Measurements from ENCODE around the gene PSMG4. TPM values are rescaled to one million over a fixed set of nuclear protein-coding genes. Genes with fewer than 3 reads are reported as not detected.

PSMG4 gene
- total RNA-seq, 1 donor from 2014 or later = 23.9 TPM

GRCh38 chr6:3263096-3263495 is 4.3 kb downstream of the PSMG4 start:
- intact Hi-C loops (cut with DNase I) = no loop called here
- TF ChIP-seq CTCF (IDR thresholded peaks at IDR 0.05) = no peak

GRCh38 chr6:3264356-3264755 is 5.6 kb downstream of the PSMG4 start:
- TF ChIP-seq CTCF (IDR thresholded peaks at IDR 0.05) = no peak
- Histone ChIP-seq H3K27ac (no peak overlapping the region), H3K9me3 (no peaks in the 10 kb centered on the region), H3K36me3 (peaks cover 12 to 26% of the 10 kb centered on the region in 2 donors), H3K4me3 (no peak overlapping the region), H3K4me1 (peaks cover 3 to 12% of the 10 kb centered on the region in 2 donors), H3K27me3 (no peaks in the 10 kb centered on the region)
- intact Hi-C loops (cut with DNase I) = no loop called here
- no peak for DNase-seq (ENCODE audit: low spot score in 2 of 2)

More at GRCh38 chr6:3263096-3263495, 4.3 kb downstream of the PSMG4 start:
- no peak for DNase-seq (ENCODE audit: low spot score in 2 of 2)
- no peaks in the 10 kb centered on the region for H3K9me3 ChIP-seq
- H3K27me3 ChIP-seq = no peaks in the 10 kb centered on the region
- no peak overlapping the region for H3K27ac ChIP-seq
- no peak overlapping the region for H3K4me3 ChIP-seq
- H3K36me3 ChIP-seq = peaks cover 12 to 19% of the 10 kb centered on the region in 2 donors
- H3K4me1 ChIP-seq = peaks cover 3 to 15% of the 10 kb centered on the region in 2 donors

- no peak overlapping the region for H3K4me3 ChIP-seq
- no peak overlapping the region for H3K27ac ChIP-seq
- H3K9me3 ChIP-seq = no peaks in the 10 kb centered on the region
- TF ChIP-seq CTCF (IDR thresholded peaks at IDR 0.05) = no peak
- intact Hi-C loops (cut with DNase I) = no loop called here
- peaks cover 19 to 38% of the 10 kb centered on the region in 2 donors for H3K36me3 ChIP-seq
- DNase-seq (ENCODE audit: low spot score in 2 of 2) = no peak
- peaks cover 3 to 6% of the 10 kb centered on the region in 2 donors for H3K4me1 ChIP-seq
- H3K27me3 ChIP-seq = no peaks in the 10 kb centered on the region
These were observed 6.9 kb downstream of the PSMG4 start for GRCh38 chr6:3265671-3266070.

- DNase-seq (ENCODE audit: low spot score in 2 of 2) = no peak
- Histone ChIP-seq H3K4me1 (peaks cover 0 to 1% of the 10 kb centered on the region in 2 donors), H3K27me3 (no peaks in the 10 kb centered on the region), H3K9me3 (no peaks in the 10 kb centered on the region), H3K4me3 (no peak overlapping the region), H3K36me3 (peaks cover 22 to 43% of the 10 kb centered on the region in 2 donors), H3K27ac (no peak overlapping the region)
- no peak for TF ChIP-seq CTCF (IDR thresholded peaks at IDR 0.05)
- intact Hi-C loops (cut with DNase I) = no loop called here
These were observed 7.4 kb downstream of the PSMG4 start for GRCh38 chr6:3266170-3266569.

GRCh38 chr6:3267162-3267561 is 8.4 kb downstream of the PSMG4 start:
- Histone ChIP-seq H3K27me3 (no peaks in the 10 kb centered on the region), H3K4me3 (no peak overlapping the region), H3K4me1 (no peaks in the 10 kb centered on the region), H3K9me3 (no peaks in the 10 kb centered on the region), H3K27ac (no peak overlapping the region), H3K36me3 (peaks cover 30 to 52% of the 10 kb centered on the region in 2 donors)
- DNase-seq (ENCODE audit: low spot score in 2 of 2) = no peak
- TF ChIP-seq CTCF (IDR thresholded peaks at IDR 0.05) = no peak
- intact Hi-C loops (cut with DNase I) = no loop called here

GRCh38 chr6:3268680-3269079 is 9.9 kb downstream of the PSMG4 start:
- Histone ChIP-seq H3K27me3 (no peaks in the 10 kb centered on the region), H3K4me3 (no peak overlapping the region), H3K27ac (no peak overlapping the region), H3K4me1 (no peaks in the 10 kb centered on the region), H3K9me3 (no peaks in the 10 kb centered on the region), H3K36me3 (peaks cover 33 to 52% of the 10 kb centered on the region in 2 donors)
- no peak for TF ChIP-seq CTCF (IDR thresholded peaks at IDR 0.05)
- intact Hi-C loops (cut with DNase I) = no loop called here
- no peak for DNase-seq (ENCODE audit: low spot score in 2 of 2)
